H1 (cell line): ENCODE results near the gene LPAR3. TPM values are rescaled to one million over a fixed set of nuclear protein-coding genes. Genes with fewer than 3 reads are reported as not detected.

Experiments
- CTCF ChIA-PET: fragments of 300-600 bp; sonication (Branson Sonifier 250); formaldehyde crosslinking; loops from one replicate; lab custom pipeline; 2021; ENCODE audit not compliant: partially characterized antibody; lab: Charles Lee
- POLR2A ChIA-PET: fragments of 300-600 bp; sonication (Branson Sonifier 250); formaldehyde crosslinking; loops from one replicate; lab custom pipeline; 2021; ENCODE audit warnings: inconsistent platforms; ENCODE audit not compliant: partially characterized antibody; lab: Charles Lee
- DNase-seq, 2 experiments: peaks; one replicate each; pipeline versions ENCODE4 v3.0.0 to v3.0.0-alpha.2; 2010 to 2022; ENCODE audit warnings: low spot score in 2 of 2, low read depth in 1 of 2, mixed read lengths in 1 of 2
- FAIRE-seq: peaks from 2 replicates; lab custom pipeline; 2011; peaks lifted over from hg19 to GRCh38; lab: Jason Lieb, UNC
- H2AFZ ChIP-seq: 2 replicates; pipeline ENCODE4 v1.8.1; 2012; ENCODE audit warnings: low read length, inconsistent platforms
- H2AK5ac ChIP-seq: 2 replicates; pipeline ENCODE4 v1.6.1; 2013; ENCODE audit warnings: low read depth, low read length
- H2BK120ac ChIP-seq: replicated peaks from 2 replicates; pipeline ENCODE3; 2013; ENCODE audit warnings: low read depth, low read length, inconsistent platforms
- H2BK12ac ChIP-seq: 2 replicates; pipeline ENCODE4 v1.6.1; 2013; ENCODE audit warnings: low read depth, low read length
- H2BK15ac ChIP-seq: 2 replicates; pipeline ENCODE4 v1.6.1; 2013; ENCODE audit warnings: low read length
- H2BK20ac ChIP-seq: 2 replicates; pipeline ENCODE4 v1.6.1; 2013; ENCODE audit warnings: low read length
- H2BK5ac ChIP-seq: 2 replicates; pipeline ENCODE4 v1.6.1; 2013; ENCODE audit warnings: low read depth, low read length
- H3K14ac ChIP-seq: 2 replicates; pipeline ENCODE4 v1.6.1; 2013; ENCODE audit warnings: inconsistent platforms; ENCODE audit not compliant: insufficient read length
- H3K18ac ChIP-seq: 2 replicates; pipeline ENCODE4 v1.6.1; 2013; ENCODE audit warnings: low read length; ENCODE audit errors: extremely low read depth
- H3K23ac ChIP-seq: 2 replicates; pipeline ENCODE4 v1.6.1; 2013; ENCODE audit warnings: inconsistent platforms; ENCODE audit not compliant: insufficient read length
- H3K23me2 ChIP-seq: 2 replicates; pipeline ENCODE4 v1.6.1; 2013; ENCODE audit warnings: low read depth, low read length
- H3K27ac ChIP-seq: 2 replicates; pipeline ENCODE4 v1.6.1; 2011; ENCODE audit warnings: low read depth, low read length, inconsistent platforms
- H3K27me3 ChIP-seq, 4 experiments: replicated peaks in 1 of 4; 1 replicate in 1 of 4; 2 replicates in 3 of 4; pipeline versions ENCODE4 v1.6.1 to v1.8.1; 2011 to 2013; ENCODE audit warnings: low read length in 3 of 4, mild to moderate bottlenecking in 3 of 4, inconsistent platforms in 2 of 4, mixed read lengths in 2 of 4, moderate library complexity in 1 of 4; ENCODE audit not compliant: control insufficient read depth in 3 of 4, insufficient read depth in 3 of 4; ENCODE audit errors: extremely low read depth in 1 of 4
- H3K36me3 ChIP-seq, 4 experiments: 2 replicates each; pipeline versions ENCODE4 v1.6.1 to v1.8.1; 2011 to 2013; ENCODE audit warnings: mild to moderate bottlenecking in 4 of 4, low read length in 3 of 4, moderate library complexity in 2 of 4, control low read depth in 1 of 4, inconsistent platforms in 1 of 4; ENCODE audit not compliant: insufficient read depth in 4 of 4, control insufficient read depth in 2 of 4
- H3K4ac ChIP-seq: replicated peaks from 2 replicates; pipeline ENCODE3; 2013; ENCODE audit warnings: low read length, low read depth, mixed read lengths, inconsistent platforms; ENCODE audit not compliant: insufficient read length
- H3K4me1 ChIP-seq, 4 experiments: replicated peaks in 1 of 4; 1 replicate in 1 of 4; 2 replicates in 3 of 4; pipeline versions ENCODE4 v1.6.1 to v1.8.1; 2011 to 2013; ENCODE audit warnings: low read length in 3 of 4, inconsistent platforms in 2 of 4, mixed read lengths in 1 of 4; ENCODE audit not compliant: insufficient read depth in 4 of 4, control insufficient read depth in 3 of 4
- H3K4me2 ChIP-seq, 2 experiments: 2 replicates each; pipeline versions ENCODE4 v1.6.1 to v1.8.1; 2011 to 2013; ENCODE audit warnings: low read depth in 2 of 2, low read length in 2 of 2, control low read depth in 1 of 2, inconsistent platforms in 1 of 2, mild to moderate bottlenecking in 1 of 2; ENCODE audit not compliant: insufficient read depth in 1 of 2
- H3K4me3 ChIP-seq, 4 experiments: fragments of 200-600, 300-600 bp in 1 of 4; sonication (generic), shearing (Covaris generic), sonication (Bioruptor Twin) in 1 of 4; 2 replicates each; pipeline versions ENCODE4 v1.5.1 to v1.8.1; 2011 to 2016; ENCODE audit warnings: low read length in 4 of 4, low read depth in 3 of 4, control low read depth in 2 of 4, inconsistent platforms in 2 of 4, mild to moderate bottlenecking in 2 of 4, mixed read lengths in 1 of 4, moderate library complexity in 1 of 4; ENCODE audit not compliant: insufficient read depth in 2 of 4; ENCODE audit errors: extremely low read depth in 1 of 4
- H3K56ac ChIP-seq: replicated peaks from 2 replicates; pipeline ENCODE3; 2013; ENCODE audit warnings: low read depth, mild to moderate bottlenecking, mixed read lengths, low read length, inconsistent platforms; ENCODE audit not compliant: insufficient read length
- H3K79me1 ChIP-seq: 2 replicates; pipeline ENCODE4 v1.6.1; 2013; ENCODE audit warnings: low read depth, low read length, control low read depth
- H3K79me2 ChIP-seq, 2 experiments: 2 replicates each; pipeline versions ENCODE4 v1.6.1 to v1.8.1; 2012 to 2013; ENCODE audit warnings: low read length in 2 of 2, mild to moderate bottlenecking in 2 of 2, inconsistent platforms in 1 of 2; ENCODE audit not compliant: insufficient read depth in 2 of 2, control insufficient read depth in 1 of 2
- H3K9ac ChIP-seq, 4 experiments: replicated peaks in 1 of 4; 1 replicate in 1 of 4; 2 replicates in 3 of 4; pipeline versions ENCODE4 v1.6.1 to v1.8.1; 2011 to 2013; ENCODE audit warnings: low read depth in 3 of 4, low read length in 3 of 4, control low read depth in 2 of 4, mild to moderate bottlenecking in 2 of 4, moderate library complexity in 2 of 4, inconsistent platforms in 1 of 4; ENCODE audit errors: extremely low read depth in 1 of 4
- H3K9me3 ChIP-seq, 2 experiments: 2 replicates each; pipeline versions ENCODE4 v1.6.1 to v1.8.1; 2012 to 2013; ENCODE audit warnings: mild to moderate bottlenecking in 2 of 2, moderate library complexity in 2 of 2, control low read depth in 1 of 2, inconsistent platforms in 1 of 2, low read depth in 1 of 2, low read length in 1 of 2, mixed read lengths in 1 of 2; ENCODE audit not compliant: insufficient read depth in 2 of 2
- H4K20me1 ChIP-seq, 2 experiments: replicated peaks in 1 of 2; 2 replicates each; pipeline versions ENCODE3 to v1.8.1; 2011 to 2013; ENCODE audit warnings: inconsistent platforms in 2 of 2, low read length in 2 of 2, mild to moderate bottlenecking in 1 of 2; ENCODE audit not compliant: insufficient read depth in 2 of 2, control insufficient read depth in 1 of 2
- H4K5ac ChIP-seq: 2 replicates; pipeline ENCODE4 v1.6.1; 2013; ENCODE audit warnings: low read length, low read depth, mixed read lengths, inconsistent platforms; ENCODE audit not compliant: insufficient read length
- H4K8ac ChIP-seq: 2 replicates; pipeline ENCODE4 v1.8.0; 2013; ENCODE audit warnings: mild to moderate bottlenecking, moderate library complexity, low read length, inconsistent platforms; ENCODE audit not compliant: insufficient read depth; ENCODE audit errors: extremely low read depth
- H4K91ac ChIP-seq: replicated peaks from 2 replicates; pipeline ENCODE3; 2013; ENCODE audit warnings: low read length, mixed read lengths, inconsistent platforms; ENCODE audit not compliant: insufficient read length
- ATF2 ChIP-seq: IDR thresholded peaks from 2 replicates; pipeline ENCODE4 v1.6.1; 2012; ENCODE audit warnings: low read length, inconsistent platforms
- CHD2 ChIP-seq: IDR thresholded peaks from 2 replicates; pipeline ENCODE4 v1.6.1; 2012; ENCODE audit warnings: low read length, improper control_type of control experiment
- E2F6 ChIP-seq: IDR thresholded peaks from 2 replicates; pipeline ENCODE4 v1.6.1; 2012; ENCODE audit warnings: inconsistent platforms
- GABPA ChIP-seq: IDR thresholded peaks from 2 replicates; pipeline ENCODE4 v1.6.1; 2011; ENCODE audit warnings: mild to moderate bottlenecking, low read length, moderate library complexity, borderline replicate concordance; ENCODE audit not compliant: insufficient read depth
- RNF2 ChIP-seq: fragments of 200-900, 300-1000 bp; sonication (generic); IDR thresholded peaks from 2 replicates; pipeline ENCODE4 v1.7.1; 2016; ENCODE audit warnings: borderline replicate concordance, low read depth, mild to moderate bottlenecking, antibody characterized with exemption, low read length; ENCODE audit not compliant: poor library complexity, severe bottlenecking; ENCODE audit errors: missing control alignments
- SIN3A ChIP-seq, 2 experiments: IDR thresholded peaks in 1 of 2; conservative IDR thresholded peaks in 1 of 2; 2 replicates each; pipeline ENCODE4 v1.6.1; 2011 to 2012; ENCODE audit warnings: low read length in 2 of 2, improper control_type of control experiment in 1 of 2, low read depth in 1 of 2, mild to moderate bottlenecking in 1 of 2
- TBP ChIP-seq: IDR thresholded peaks from 2 replicates; pipeline ENCODE4 v1.6.1; 2011; ENCODE audit warnings: low read depth, low read length, improper control_type of control experiment
- ZNF274 ChIP-seq: IDR thresholded peaks from 2 replicates; pipeline ENCODE4 v1.7.0; 2012; ENCODE audit warnings: low read length, borderline replicate concordance; ENCODE audit errors: extremely low read depth
- whole genome bisulfite sequencing, 2 experiments: shearing (Covaris generic) in 1 of 2; methylation state at CpG; one replicate each; pipeline versions ENCODE4 v1.1.6 to v1.1.7; 2013 to 2015; ENCODE audit warnings: low lambda C conversion rate in 2 of 2, mixed read lengths in 2 of 2, inconsistent platforms in 1 of 2, low coverage in 1 of 2, missing lambda C conversion rate in 1 of 2; ENCODE audit not compliant: insufficient replicate concordance in 2 of 2, insufficient coverage in 1 of 2, insufficient read length in 1 of 2; ENCODE audit errors: extremely low coverage in 1 of 2, missing lambda C conversion rate in 1 of 2; 5-methylcytosine and 5-hydroxymethylcytosine counted together
- polyA plus RNA-seq, 7 experiments: library from polyadenylated mRNA; depleted of rRNA in 3 of 7; stranded (reverse) in 5 of 7; unstranded in 2 of 7; fragments of >200 nt in 5 of 7; fragments of 200-250 nt in 2 of 7; gene quantifications; 1 replicate in 5 of 7; 2 replicates in 1 of 7; 4 replicates in 1 of 7; pipeline versions ENCODE4 v1.2.1 to v1.2.3, GENCODE V29; 2011 to 2013; ENCODE audit warnings: missing spikeins in 2 of 7, mixed read lengths in 2 of 7
- total RNA-seq: library from RNA; stranded (reverse); fragmentation: NEBNext Ultra II Directional; extraction: Animal tissue kit (Norgen Biotek cat#: 25700); gene quantifications from 2 replicates; pipeline ENCODE4 v1.2.1, GENCODE V29; 2021
- TF ChIP-seq, protein P1 (sequence below): IDR thresholded peaks from 2 replicates; pipeline ENCODE4 v1.6.1; 2011; ENCODE audit warnings: low read length, improper control_type of control experiment

LPAR3 gene
- total and polyA plus RNA-seq, 2 of the 8 experiments (the other 6 are each of a cell fraction or from before 2014, with no cell fraction given) = 17.1 to 25.4 TPM

DNA sequence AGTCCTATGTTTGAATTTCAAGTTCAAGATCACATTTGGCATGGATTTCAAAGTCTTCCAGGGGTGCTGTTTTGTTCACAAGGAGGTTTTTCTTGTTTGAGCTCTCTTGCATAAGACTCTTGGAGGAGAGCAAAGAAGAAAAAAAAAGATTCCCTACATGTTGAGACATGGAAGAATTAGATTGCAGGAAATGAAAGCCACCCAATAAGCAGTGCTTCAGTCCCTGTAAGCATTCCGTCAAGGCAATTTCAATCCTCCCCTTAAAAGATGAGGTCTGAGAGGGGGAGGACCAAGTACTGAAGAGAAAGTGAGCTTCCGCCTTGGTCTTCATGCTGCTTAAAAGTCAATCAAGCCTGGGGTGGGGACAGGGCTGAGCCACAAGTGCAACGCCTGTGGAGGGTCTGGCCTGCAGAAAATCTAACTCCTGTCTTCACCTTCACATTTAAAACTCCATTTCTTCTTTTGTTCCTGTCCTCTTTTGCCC, 50.2 kb downstream of the LPAR3 start:
- no peak overlapping the region for H2BK15ac ChIP-seq
- H3K56ac ChIP-seq = no peak overlapping the region
- no peak overlapping the region for H4K8ac ChIP-seq
- no peak overlapping the region for H2BK20ac ChIP-seq
- no peaks in the 10 kb centered on the region for H3K27me3 ChIP-seq
- H3K4ac ChIP-seq = no peak overlapping the region
- H2AK5ac ChIP-seq = no peak overlapping the region
- no peaks in the 10 kb centered on the region for H3K23me2 ChIP-seq
- H3K9ac ChIP-seq = no peak overlapping the region
- H3K79me2 ChIP-seq = no peaks in the 10 kb centered on the region
- H3K14ac ChIP-seq = no peak overlapping the region
- no peak overlapping the region for H3K27ac ChIP-seq
- H3K36me3 ChIP-seq = no peaks in the 10 kb centered on the region
- H2BK5ac ChIP-seq = no peak overlapping the region
- H3K79me1 ChIP-seq = no peaks in the 10 kb centered on the region
- H4K91ac ChIP-seq = no peak overlapping the region
- no peak overlapping the region for H3K4me3 ChIP-seq
- DNase-seq = no peak
- H3K4me1 ChIP-seq = peaks cover 0 to 4% (median 0%) of the 10 kb centered on the region in 4 experiments; a peak in 1 of 7 replicates
- H3K9me3 ChIP-seq = no peaks in the 10 kb centered on the region
- no peak overlapping the region for H2BK120ac ChIP-seq
- ChIA-PET CTCF (interaction anchor here (0.6 to 1.2 kb wide), 4 partner anchors 9 to 71 kb away, joined by 3 read pairs; no protein-coding TSS in a partner anchor), POLR2A (interaction anchor here (1.0 kb wide), 1 partner anchor 8 kb away, joined by 3 read pairs; no protein-coding TSS in a partner anchor)
- H3K4me2 ChIP-seq = no peak overlapping the region
- no peak overlapping the region for H3K23ac ChIP-seq
- no peak overlapping the region for H2BK12ac ChIP-seq
- no peak overlapping the region for H3K18ac ChIP-seq
- H2AFZ ChIP-seq = no peak overlapping the region
- H4K20me1 ChIP-seq = peaks cover 0 to 1% of the 10 kb centered on the region in 2 experiments
- no peak for FAIRE-seq
- 87% methylated on average over 3 of the region's 3 CpGs; no CpG with 5 or more reads in 1 of the 2 experiments for WGBS, 2 experiments
- H4K5ac ChIP-seq = no peak overlapping the region
- no peak for TF ChIP-seq ZNF274
- no peak for TF ChIP-seq SIN3A (conservative IDR thresholded peaks at IDR 0.05 in 1 of 2, IDR thresholded peaks at IDR 0.05 in 1 of 2; ENCODE audit: low read depth in 1 of 2, low read length in 2 of 2)
- TF ChIP-seq TBP = no peak
- no peak for TF ChIP-seq RNF2
- TF ChIP-seq GABPA = no peak
- TF ChIP-seq, protein P1, sequence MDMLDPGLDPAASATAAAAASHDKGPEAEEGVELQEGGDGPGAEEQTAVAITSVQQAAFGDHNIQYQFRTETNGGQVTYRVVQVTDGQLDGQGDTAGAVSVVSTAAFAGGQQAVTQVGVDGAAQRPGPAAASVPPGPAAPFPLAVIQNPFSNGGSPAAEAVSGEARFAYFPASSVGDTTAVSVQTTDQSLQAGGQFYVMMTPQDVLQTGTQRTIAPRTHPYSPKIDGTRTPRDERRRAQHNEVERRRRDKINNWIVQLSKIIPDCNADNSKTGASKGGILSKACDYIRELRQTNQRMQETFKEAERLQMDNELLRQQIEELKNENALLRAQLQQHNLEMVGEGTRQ = no peak
- TF ChIP-seq E2F6 = no peak
- no peak for TF ChIP-seq ATF2
- no peak for TF ChIP-seq CHD2
